ENCODE measurements around the gene TBC1D21.

TBC1D21 gene

GRCh38 chr15:73856458-73857192 lies 16.7 kb upstream of the TBC1D21 start:
- no peak for DNase-seq (ENCODE audit: low spot score)
- TF ChIP-seq CTCF (IDR thresholded peaks at IDR 0.05; ENCODE audit: extremely low read depth, insufficient read depth, missing control alignments): no peak
- in situ Hi-C loops (cut with MboI; ENCODE audit: low pct_unique_long_range_greater_than_20kb, low sequenced_read_pairs, unreplicated experiment): no loop called here

GRCh38 chr15:73857193-73857920 lies 16.0 kb upstream of the TBC1D21 start:
- in situ Hi-C loops (cut with MboI; ENCODE audit: low pct_unique_long_range_greater_than_20kb, low sequenced_read_pairs, unreplicated experiment): no loop called here
- no peak for TF ChIP-seq CTCF (IDR thresholded peaks at IDR 0.05; ENCODE audit: extremely low read depth, insufficient read depth, missing control alignments)
- DNase-seq (ENCODE audit: low spot score): no peak

- in situ Hi-C loops (cut with MboI; ENCODE audit: low pct_unique_long_range_greater_than_20kb, low sequenced_read_pairs, unreplicated experiment): no loop called here
- TF ChIP-seq CTCF (IDR thresholded peaks at IDR 0.05; ENCODE audit: extremely low read depth, insufficient read depth, missing control alignments): no peak
- no peak for DNase-seq (ENCODE audit: low spot score)
Measured at GRCh38 chr15:73858062-73858461, 15.3 kb upstream of the TBC1D21 start.

- no peak for DNase-seq (ENCODE audit: low spot score)
- in situ Hi-C loops (cut with MboI; ENCODE audit: low pct_unique_long_range_greater_than_20kb, low sequenced_read_pairs, unreplicated experiment): no loop called here
- no peak for TF ChIP-seq CTCF (IDR thresholded peaks at IDR 0.05; ENCODE audit: extremely low read depth, insufficient read depth, missing control alignments)
Measured at GRCh38 chr15:73862276-73862675, 11.1 kb upstream of the TBC1D21 start.

GRCh38 chr15:73865379-73865778 lies 8.0 kb upstream of the TBC1D21 start:
- TF ChIP-seq CTCF (IDR thresholded peaks at IDR 0.05; ENCODE audit: extremely low read depth, insufficient read depth, missing control alignments): no peak
- in situ Hi-C loops (cut with MboI; ENCODE audit: low pct_unique_long_range_greater_than_20kb, low sequenced_read_pairs, unreplicated experiment): no loop called here
- no peak for DNase-seq (ENCODE audit: low spot score)

- in situ Hi-C loops (cut with MboI; ENCODE audit: low pct_unique_long_range_greater_than_20kb, low sequenced_read_pairs, unreplicated experiment): no loop called here
- DNase-seq (ENCODE audit: low spot score): no peak
- TF ChIP-seq CTCF (IDR thresholded peaks at IDR 0.05; ENCODE audit: extremely low read depth, insufficient read depth, missing control alignments): no peak
Measured at GRCh38 chr15:73865904-73866303, 7.5 kb upstream of the TBC1D21 start.
